Activated CD4-positive, alpha-beta memory T cell treated with anti-CD3 and anti-CD28 coated beads, Interleukin-2, amount 10 ng/mL, durations not matched to agents 7 days and 5 days (primary cell): ENCODE data around the gene INHBB. TPM values are rescaled to one million over a fixed set of nuclear protein-coding genes. Genes with fewer than 3 reads are reported as not detected.
"Not testable (repeated sequence)": the region's sequence is repeated elsewhere in the genome, so short reads cannot be mapped to it uniquely, and the experiment has no call there.

Experiments
- CTCF ChIA-PET: fragments of 350-600 bp; sonication (Branson Sonifier 250); formaldehyde crosslinking; loops from one replicate; lab custom pipeline; 2021; ENCODE audit warnings: antibody characterized with exemption, inconsistent platforms; lab: Charles Lee
- POLR2A ChIA-PET: fragments of 350-600 bp; sonication (Branson Sonifier 250); formaldehyde crosslinking; loops from one replicate; lab custom pipeline; 2021; ENCODE audit warnings: antibody characterized with exemption; lab: Charles Lee
- DNase-seq: peaks from one replicate; pipeline ENCODE4 v3.0.0-alpha.2; 2020
- H3K27ac Mint-ChIP-seq: one replicate; pipeline ENCODE4 v1.8.0; 2021; ENCODE audit warnings: mild to moderate bottlenecking, mixed read lengths
- H3K27me3 Mint-ChIP-seq: one replicate; pipeline ENCODE4 v1.8.0; 2021; ENCODE audit warnings: mixed read lengths
- H3K36me3 Mint-ChIP-seq: one replicate; pipeline ENCODE4 v1.8.0; 2021; ENCODE audit warnings: low read depth, mixed read lengths
- H3K4me1 Mint-ChIP-seq: one replicate; pipeline ENCODE4 v1.8.0; 2021; ENCODE audit warnings: mixed read lengths
- H3K4me3 Mint-ChIP-seq: one replicate; pipeline ENCODE4 v1.8.0; 2021; ENCODE audit warnings: mild to moderate bottlenecking, mixed read lengths
- H3K9me3 Mint-ChIP-seq: one replicate; pipeline ENCODE4 v1.8.0; 2021; ENCODE audit warnings: mixed read lengths
- total RNA-seq, 2 experiments: library from RNA; stranded (reverse); gene quantifications; one replicate each; pipeline ENCODE4 v1.2.3, GENCODE V29; 2021

INHBB gene
- total RNA-seq, 2 experiments from 2014 or later = not detected

DNA sequence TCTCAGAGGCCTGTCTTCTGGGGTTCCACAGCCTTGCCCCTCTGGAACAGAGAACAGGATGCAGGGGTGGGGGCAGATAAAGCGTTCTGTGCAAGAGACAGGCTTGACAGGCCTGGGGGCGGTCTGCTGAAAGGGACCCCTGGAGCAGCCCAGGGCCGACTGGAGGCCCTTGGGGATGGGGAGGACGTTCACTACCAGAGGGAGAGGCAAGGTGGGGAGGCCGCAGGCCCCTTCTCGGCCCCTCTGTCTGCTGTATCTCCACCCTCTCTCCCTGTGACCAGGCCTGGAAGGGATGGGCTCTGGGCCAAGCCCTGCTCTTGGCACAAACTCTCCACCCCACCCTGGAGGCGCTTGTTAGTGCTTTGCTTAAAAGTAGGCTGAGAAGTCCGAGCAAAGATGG lies 27.3 kb upstream of the INHBB start:
- POLR2A ChIA-PET = no interaction called here
- H3K27ac Mint-ChIP-seq = no peak overlapping the region
- peaks cover 23% of the 10 kb centered on the region for H3K4me1 Mint-ChIP-seq
- no peak for DNase-seq
- H3K4me3 Mint-ChIP-seq = no peak overlapping the region
- H3K27me3 Mint-ChIP-seq = peaks cover 3% of the 10 kb centered on the region
- no peaks in the 10 kb centered on the region for H3K9me3 Mint-ChIP-seq
- CTCF ChIA-PET = no interaction called here
- no peaks in the 10 kb centered on the region for H3K36me3 Mint-ChIP-seq

DNA sequence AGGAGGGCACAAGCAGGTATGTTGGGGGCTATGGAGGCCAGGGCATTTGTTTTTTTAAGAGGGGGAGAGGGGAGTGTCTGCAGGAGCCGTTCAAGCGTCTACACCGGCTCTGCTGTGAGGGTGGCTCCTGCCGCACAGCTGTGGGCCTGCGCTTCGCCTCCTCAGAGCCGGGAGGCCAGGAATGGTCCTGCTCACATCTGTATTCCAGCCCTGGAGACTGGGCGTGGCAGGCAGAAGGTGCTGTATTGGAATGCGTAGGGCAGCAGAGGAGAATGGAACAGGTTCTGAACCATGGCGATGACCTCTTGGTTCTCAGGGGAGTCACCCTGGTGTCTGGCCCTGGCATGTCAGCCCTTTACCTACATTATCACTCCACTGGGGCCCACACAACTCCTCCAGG lies 26.8 kb upstream of the INHBB start:
- H3K36me3 Mint-ChIP-seq = no peaks in the 10 kb centered on the region
- no peak overlapping the region for H3K4me3 Mint-ChIP-seq
- DNase-seq = no peak
- ChIA-PET CTCF (no interaction called here), POLR2A (no interaction called here)
- H3K27me3 Mint-ChIP-seq = peaks cover 3% of the 10 kb centered on the region
- peaks cover 19% of the 10 kb centered on the region for H3K4me1 Mint-ChIP-seq
- no peaks in the 10 kb centered on the region for H3K9me3 Mint-ChIP-seq
- no peak overlapping the region for H3K27ac Mint-ChIP-seq

DNA sequence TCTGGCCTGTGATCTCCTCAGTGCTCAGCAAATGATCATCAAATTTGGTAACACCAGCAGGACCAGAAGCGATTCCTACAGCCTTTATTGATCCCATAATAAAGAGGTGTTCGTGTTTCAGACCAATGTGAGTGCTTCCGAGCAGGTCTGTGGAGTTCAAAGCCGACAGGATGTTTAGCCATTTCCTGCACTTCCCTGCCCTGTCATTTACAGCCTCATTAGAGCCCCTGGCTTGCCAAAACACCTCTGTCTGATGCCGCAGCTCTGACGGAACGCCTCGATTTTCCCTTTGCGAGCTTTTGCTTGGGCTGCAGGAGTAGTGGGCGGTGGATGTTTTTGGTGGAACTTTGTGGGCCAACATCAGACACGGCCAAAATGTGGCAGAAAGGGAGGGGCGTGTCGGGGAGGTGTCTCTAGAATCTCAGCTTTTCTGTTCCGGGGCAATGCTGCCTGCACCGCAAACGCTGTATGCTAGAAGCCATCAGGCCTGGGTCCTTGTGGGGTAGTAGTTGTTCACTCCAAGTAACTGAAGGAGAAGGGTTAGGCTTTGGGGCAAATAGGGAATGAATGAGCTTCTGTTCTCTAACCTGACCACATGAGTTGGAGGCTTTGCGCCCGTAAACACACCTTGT lies 26.1 kb upstream of the INHBB start:
- no peaks in the 10 kb centered on the region for H3K9me3 Mint-ChIP-seq
- H3K36me3 Mint-ChIP-seq = no peaks in the 10 kb centered on the region
- H3K27me3 Mint-ChIP-seq = peaks cover 3% of the 10 kb centered on the region
- H3K4me3 Mint-ChIP-seq = no peak overlapping the region
- ChIA-PET CTCF (no interaction called here), POLR2A (no interaction called here)
- DNase-seq = no peak
- no peak overlapping the region for H3K27ac Mint-ChIP-seq
- peaks cover 12% of the 10 kb centered on the region for H3K4me1 Mint-ChIP-seq

DNA sequence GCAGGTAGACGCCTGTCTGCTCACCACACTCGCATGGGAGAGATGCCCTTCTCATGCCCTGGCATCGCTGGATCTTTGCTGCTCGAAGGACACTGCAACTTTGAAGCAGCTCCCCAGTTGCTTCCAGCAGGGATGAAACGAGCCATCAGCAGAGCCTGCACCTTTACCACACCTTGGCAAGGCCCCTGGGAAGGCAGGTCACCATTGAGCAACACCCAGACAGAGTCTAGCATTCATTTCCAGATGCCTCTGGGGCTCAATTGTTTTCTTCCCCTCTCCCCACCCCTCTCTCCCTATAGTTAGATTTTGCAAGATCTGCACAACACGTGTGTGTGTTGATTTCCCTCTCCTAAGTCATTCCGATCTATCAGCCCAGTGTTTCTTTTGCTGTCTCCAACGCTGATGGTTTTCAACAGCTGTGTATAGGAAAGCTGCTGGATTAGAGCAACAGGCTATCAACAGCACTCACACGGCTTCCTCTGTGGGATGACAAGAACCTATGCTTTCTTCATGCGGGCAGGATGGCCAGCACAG lies 25.6 kb upstream of the INHBB start:
- Mint-ChIP-seq H3K4me3 (no peak overlapping the region), H3K27me3 (peaks cover 3% of the 10 kb centered on the region), H3K36me3 (no peaks in the 10 kb centered on the region), H3K27ac (no peak overlapping the region), H3K4me1 (peaks cover 7% of the 10 kb centered on the region), H3K9me3 (no peaks in the 10 kb centered on the region)
- CTCF ChIA-PET = no interaction called here
- POLR2A ChIA-PET = no interaction called here
- DNase-seq = no peak

DNA sequence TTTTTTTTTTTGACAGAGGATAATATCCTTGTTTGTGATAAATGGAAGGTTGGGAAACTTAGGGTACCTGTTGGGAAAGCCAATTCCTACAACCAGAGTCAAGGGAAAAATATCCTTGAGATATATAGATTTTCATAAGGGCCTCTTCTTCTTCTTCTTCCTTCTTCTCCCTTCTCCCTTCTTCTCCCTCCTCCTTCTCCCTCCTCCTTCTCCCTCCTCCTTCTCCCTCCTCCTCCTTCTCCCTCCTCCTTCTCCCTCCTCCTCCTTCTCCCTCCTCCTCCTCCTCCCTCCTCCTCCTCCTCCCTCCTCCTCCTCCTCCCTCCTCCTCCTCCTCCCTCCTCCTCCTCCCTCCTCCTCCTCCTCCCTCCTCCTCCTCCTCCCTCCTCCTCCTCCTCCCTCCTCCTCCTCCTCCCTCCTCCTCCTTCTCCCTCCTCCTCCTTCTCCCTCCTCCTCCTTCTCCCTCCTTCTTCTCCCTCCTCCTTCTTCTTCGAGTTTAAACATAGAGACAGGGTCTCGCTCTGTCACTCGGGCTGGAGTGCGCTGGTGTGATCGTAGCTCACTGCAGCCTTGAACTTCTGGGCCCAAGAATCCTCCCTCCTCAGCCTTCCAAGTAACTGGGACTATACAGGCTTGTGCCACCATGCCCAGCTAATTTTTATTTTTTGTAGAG lies 24.9 kb upstream of the INHBB start:
- DNase-seq, POLR2A ChIA-PET, H3K27me3 Mint-ChIP-seq, H3K4me1 Mint-ChIP-seq, H3K4me3 Mint-ChIP-seq, H3K27ac Mint-ChIP-seq, CTCF ChIA-PET, H3K36me3 Mint-ChIP-seq, H3K9me3 Mint-ChIP-seq: not testable (repeated sequence)

DNA sequence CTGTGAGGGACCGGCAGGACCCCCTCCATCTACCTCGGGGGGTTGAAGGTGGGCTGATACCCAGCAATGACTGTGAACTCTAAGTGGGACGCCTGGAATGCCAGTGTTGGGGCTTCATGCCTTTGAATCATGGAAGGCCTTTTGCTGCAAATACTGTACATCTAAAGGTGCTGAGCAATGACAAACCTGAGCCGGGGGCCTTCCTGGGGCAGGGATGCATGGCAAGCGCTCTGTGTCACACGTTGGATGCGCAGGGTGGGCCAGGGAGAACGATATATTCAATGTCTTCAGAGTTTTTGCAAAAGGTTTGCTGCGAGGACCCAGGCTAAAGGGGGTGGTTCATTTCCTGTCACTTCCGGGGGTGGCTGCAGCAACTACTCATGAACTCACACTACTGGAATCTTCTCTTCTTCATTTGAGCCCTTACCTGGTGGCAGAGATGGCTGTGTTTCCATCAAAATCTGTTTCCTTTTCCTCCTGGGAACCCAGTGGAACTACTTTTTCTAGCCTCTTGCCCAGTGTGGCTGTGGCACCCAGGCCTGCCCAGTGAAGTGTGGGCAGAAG lies 24.1 kb upstream of the INHBB start:
- POLR2A ChIA-PET = no interaction called here
- Mint-ChIP-seq H3K27me3 (peaks cover 3% of the 10 kb centered on the region), H3K27ac (no peak overlapping the region), H3K4me1 (peaks cover 3% of the 10 kb centered on the region), H3K36me3 (no peaks in the 10 kb centered on the region), H3K4me3 (no peak overlapping the region), H3K9me3 (no peaks in the 10 kb centered on the region)
- no peak for DNase-seq
- CTCF ChIA-PET = interaction anchor here (0.6 to 3.1 kb wide), 2 partner anchors 8 to 22 kb away, joined by 3 to 14 read pairs; no protein-coding TSS in a partner anchor

GRCh38 chr2:120322329-120322728 lies 23.6 kb upstream of the INHBB start:
- H3K4me3 Mint-ChIP-seq = no peak overlapping the region
- POLR2A ChIA-PET = no interaction called here
- peaks cover 3% of the 10 kb centered on the region for H3K4me1 Mint-ChIP-seq
- H3K27me3 Mint-ChIP-seq = peaks cover 3% of the 10 kb centered on the region
- CTCF ChIA-PET = interaction anchor here (3.1 kb wide), 1 partner anchor 9 kb away, joined by 14 read pairs; no protein-coding TSS in a partner anchor
- H3K36me3 Mint-ChIP-seq = no peaks in the 10 kb centered on the region
- no peak overlapping the region for H3K27ac Mint-ChIP-seq
- no peaks in the 10 kb centered on the region for H3K9me3 Mint-ChIP-seq
- DNase-seq = no peak

GRCh38 chr2:120323214-120323613 lies 22.7 kb upstream of the INHBB start:
- POLR2A ChIA-PET = no interaction called here
- CTCF ChIA-PET = interaction anchor here (3.1 kb wide), 1 partner anchor 10 kb away, joined by 14 read pairs; no protein-coding TSS in a partner anchor
- no peaks in the 10 kb centered on the region for H3K36me3 Mint-ChIP-seq

DNA sequence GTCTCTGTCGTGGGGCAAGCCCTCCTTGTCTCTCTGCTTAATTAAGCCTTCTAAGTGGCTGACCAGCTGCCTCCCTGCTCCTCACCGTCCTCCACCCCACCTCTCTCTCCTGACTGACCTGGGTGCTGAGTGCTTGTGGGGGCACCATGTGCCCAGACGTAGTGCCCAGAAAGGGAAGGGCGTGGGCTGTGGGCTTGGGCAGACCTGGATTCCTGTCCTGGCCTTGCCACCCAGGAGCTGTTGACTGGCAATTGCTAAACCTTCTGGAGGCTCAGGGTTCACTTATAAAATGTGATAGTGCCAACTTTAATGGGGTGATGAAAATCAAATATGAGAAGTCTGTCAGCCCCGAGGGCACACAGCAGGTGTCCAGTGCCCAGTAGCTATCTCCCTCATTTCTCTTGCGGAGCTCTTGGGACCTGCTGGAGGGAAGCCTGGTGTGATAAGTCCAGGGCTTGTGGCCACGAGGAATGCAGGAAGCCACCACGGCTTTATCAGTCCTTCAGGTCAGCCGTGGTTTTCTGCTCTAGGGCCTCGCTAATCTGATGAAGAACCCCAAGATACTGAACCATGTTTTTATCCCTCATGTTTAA lies 22.0 kb upstream of the INHBB start:
- POLR2A ChIA-PET = interaction anchor here (1.0 to 1.3 kb wide), 2 partner anchors 10 to 72 kb away, joined by 3 read pairs; partner anchors contain the start of gene RALB
- H3K36me3 Mint-ChIP-seq = no peaks in the 10 kb centered on the region
- H3K27ac Mint-ChIP-seq = no peak overlapping the region
- H3K4me1 Mint-ChIP-seq = peaks cover 3% of the 10 kb centered on the region
- H3K9me3 Mint-ChIP-seq = no peaks in the 10 kb centered on the region
- H3K27me3 Mint-ChIP-seq = peaks cover 5% of the 10 kb centered on the region
- H3K4me3 Mint-ChIP-seq = no peak overlapping the region
- CTCF ChIA-PET = interaction anchor here (3.1 kb wide), 1 partner anchor 10 kb away, joined by 14 read pairs; no protein-coding TSS in a partner anchor
- no peak for DNase-seq

More at GRCh38 chr2:120323214-120323613, 22.7 kb upstream of the INHBB start:
- no peak overlapping the region for H3K4me3 Mint-ChIP-seq
- no peak for DNase-seq
- H3K9me3 Mint-ChIP-seq = no peaks in the 10 kb centered on the region
- H3K4me1 Mint-ChIP-seq = peaks cover 3% of the 10 kb centered on the region
- peaks cover 3% of the 10 kb centered on the region for H3K27me3 Mint-ChIP-seq
- H3K27ac Mint-ChIP-seq = no peak overlapping the region

DNA sequence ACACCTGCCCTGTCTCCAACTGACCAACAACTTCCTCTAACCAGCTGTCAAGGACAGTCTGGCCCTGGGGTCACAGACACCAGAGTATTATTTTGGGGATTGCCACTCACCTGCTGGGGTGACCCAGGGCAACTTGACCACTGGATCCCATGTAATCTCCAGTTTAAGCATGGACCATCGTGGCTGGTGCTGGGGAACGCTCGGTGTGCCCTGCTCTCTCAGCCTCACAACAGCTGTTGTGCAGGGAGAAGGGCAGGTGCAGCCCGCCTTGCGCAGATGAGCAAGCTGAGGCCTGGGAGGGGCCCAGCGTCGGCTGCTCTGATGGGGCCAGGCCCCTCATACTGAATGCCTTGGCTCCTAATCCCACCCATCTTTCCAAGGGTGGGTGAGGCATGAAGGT lies 21.0 kb upstream of the INHBB start:
- POLR2A ChIA-PET = interaction anchor here (1.0 to 1.3 kb wide), 2 partner anchors 11 to 73 kb away, joined by 3 read pairs; partner anchors contain the start of gene RALB
- H3K4me3 Mint-ChIP-seq = no peak overlapping the region
- H3K27ac Mint-ChIP-seq = no peak overlapping the region
- no peaks in the 10 kb centered on the region for H3K9me3 Mint-ChIP-seq
- peaks cover 3% of the 10 kb centered on the region for H3K4me1 Mint-ChIP-seq
- H3K27me3 Mint-ChIP-seq = peaks cover 5% of the 10 kb centered on the region
- CTCF ChIA-PET = interaction anchor here (3.1 kb wide), 1 partner anchor 11 kb away, joined by 14 read pairs; no protein-coding TSS in a partner anchor
- no peak for DNase-seq
- H3K36me3 Mint-ChIP-seq = no peaks in the 10 kb centered on the region

DNA sequence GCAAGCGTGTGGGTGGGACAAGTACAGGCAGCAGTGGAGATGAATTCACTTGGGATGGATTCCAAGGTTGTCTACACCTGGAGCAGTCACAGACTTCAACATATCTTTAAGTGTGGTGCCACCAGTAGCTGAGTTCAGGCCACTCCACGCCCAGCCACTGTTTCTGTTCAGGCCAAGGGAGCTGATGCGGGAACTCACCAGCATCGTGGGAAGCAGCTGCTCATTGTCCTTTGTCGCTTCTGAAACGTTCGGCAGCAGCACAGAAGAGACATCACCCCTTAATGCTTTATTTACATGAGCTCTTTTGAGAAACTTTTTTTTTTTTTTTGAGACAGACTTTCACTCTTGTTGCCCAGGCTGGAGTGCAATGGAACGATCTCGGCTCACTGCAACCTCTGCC lies 19.9 kb upstream of the INHBB start:
- H3K36me3 Mint-ChIP-seq = no peaks in the 10 kb centered on the region
- POLR2A ChIA-PET = no interaction called here
- H3K9me3 Mint-ChIP-seq = no peaks in the 10 kb centered on the region
- peaks cover 3% of the 10 kb centered on the region for H3K4me1 Mint-ChIP-seq
- CTCF ChIA-PET = interaction anchor here (2.2 kb wide), 1 partner anchor 12 kb away, joined by 7 read pairs; no protein-coding TSS in a partner anchor
- DNase-seq = no peak
- peaks cover 13% of the 10 kb centered on the region for H3K27me3 Mint-ChIP-seq
- H3K27ac Mint-ChIP-seq = no peak overlapping the region
- no peak overlapping the region for H3K4me3 Mint-ChIP-seq

DNA sequence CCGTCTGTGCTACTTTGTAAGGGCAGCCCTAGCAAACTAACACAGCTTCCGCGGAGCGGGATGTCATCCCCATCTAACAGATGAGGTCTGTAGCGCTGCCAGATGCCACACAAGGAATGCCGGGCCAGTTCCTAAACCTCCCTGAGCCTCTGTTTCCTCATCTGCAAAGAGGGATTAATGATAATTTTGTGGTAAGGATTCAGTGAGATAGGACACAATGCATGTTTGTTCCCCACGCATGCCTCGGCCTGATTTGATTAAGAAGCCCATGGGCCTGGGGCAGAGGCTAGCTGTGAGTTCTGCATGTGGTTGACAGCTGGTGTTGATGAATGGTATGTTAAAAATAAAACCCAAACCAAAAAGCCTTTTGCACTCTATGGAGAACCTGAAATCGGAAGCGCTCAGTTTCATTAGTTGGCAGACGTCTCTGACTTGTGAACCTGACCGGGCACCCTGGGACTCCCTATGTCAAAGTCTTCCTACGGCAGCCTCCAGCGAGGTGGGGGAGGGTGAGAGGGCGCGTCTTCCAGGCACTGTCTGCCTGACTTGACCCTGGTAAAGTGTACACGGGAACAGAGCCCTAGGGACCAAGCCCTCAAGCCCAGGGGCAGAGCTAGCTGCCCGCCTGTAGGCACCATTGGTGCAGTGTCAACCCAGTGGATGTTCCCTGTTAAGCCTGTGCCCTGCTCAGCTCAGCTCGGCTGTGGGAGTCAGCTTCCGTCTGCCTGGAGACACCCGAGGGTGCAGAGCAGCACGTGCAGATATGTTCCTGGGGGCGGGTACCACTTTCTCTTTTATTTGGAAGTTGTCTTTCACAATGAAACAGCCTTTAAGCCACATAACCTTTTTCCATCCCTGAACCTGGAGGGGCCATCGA lies 14.8 kb upstream of the INHBB start:
- no peak for DNase-seq
- Mint-ChIP-seq H3K36me3 (no peaks in the 10 kb centered on the region), H3K4me1 (no peaks in the 10 kb centered on the region), H3K9me3 (no peaks in the 10 kb centered on the region), H3K27ac (no peak overlapping the region), H3K4me3 (no peak overlapping the region), H3K27me3 (peaks cover 46% of the 10 kb centered on the region)
- ChIA-PET POLR2A (no interaction called here), CTCF (interaction anchor here (1.0 kb wide), 1 partner anchor 17 kb away, joined by 4 read pairs; no protein-coding TSS in a partner anchor)
